Coronary artery (tissue), 2 donors: Measurements from ENCODE around the gene PRKN.

Experiments
- DNase-seq: peaks from one replicate; pipeline ENCODE4 v3.0.0-alpha.2; 2017; ENCODE audit warnings: low spot score
- H3K27ac ChIP-seq, 2 donors: fragments of 200-600 bp; sonication (generic); one replicate each; pipeline ENCODE4 v1.5.1; 2016 to 2019
- H3K4me3 ChIP-seq: fragments of 200-600 bp; sonication (generic); 2 replicates; pipeline ENCODE4 v1.5.1; 2016; ENCODE audit warnings: mild to moderate bottlenecking, moderate library complexity
- CTCF ChIP-seq: fragments of 200-600 bp; sonication (generic); IDR thresholded peaks from one replicate; pipeline ENCODE4 v1.5.1; 2019; ENCODE audit warnings: antibody characterized with exemption

PRKN gene

GRCh38 chr6:161549977-161550655 is 1177.5 kb downstream of the PRKN start:
- no peak for DNase-seq
- Histone ChIP-seq H3K27ac (no peak overlapping the region), H3K4me3 (no peak overlapping the region)
- no peak for TF ChIP-seq CTCF

- Histone ChIP-seq H3K4me3 (no peak overlapping the region), H3K27ac (no peak overlapping the region)
- no peak for TF ChIP-seq CTCF
- no peak for DNase-seq
Measured at GRCh38 chr6:161548713-161549296, 1178.8 kb downstream of the PRKN start.

GRCh38 chr6:161547617-161548016 is 1179.9 kb downstream of the PRKN start:
- DNase-seq: no peak
- TF ChIP-seq CTCF: no peak
- H3K4me3 ChIP-seq: no peak overlapping the region
- H3K27ac ChIP-seq: no peak overlapping the region

- Histone ChIP-seq H3K27ac (no peak overlapping the region), H3K4me3 (no peak overlapping the region)
- no peak for TF ChIP-seq CTCF
- DNase-seq: no peak
Measured at GRCh38 chr6:161546632-161547031, 1180.9 kb downstream of the PRKN start.

GRCh38 chr6:161545741-161546140 is 1181.8 kb downstream of the PRKN start:
- Histone ChIP-seq H3K27ac (no peak overlapping the region), H3K4me3 (no peak overlapping the region)
- DNase-seq: no peak
- no peak for TF ChIP-seq CTCF

- no peak for TF ChIP-seq CTCF
- no peak overlapping the region for H3K27ac ChIP-seq
- no peak for DNase-seq
- no peak overlapping the region for H3K4me3 ChIP-seq
Measured at GRCh38 chr6:161544801-161545480, 1182.6 kb downstream of the PRKN start.
